ENCODE measurements around the gene TNN. TPM values are rescaled to one million over a fixed set of nuclear protein-coding genes. Genes with fewer than 3 reads are reported as not detected.

The TNN gene
- total RNA-seq, 3 donors from 2014 or later (not counting 1 experiment from before 2014, with no cell fraction given): not detected

- DNase-seq: no peak
- no peaks in the 10 kb centered on the region for H3K27me3 ChIP-seq (ENCODE audit: control insufficient read depth, insufficient read depth, low read length)
- intact Hi-C loops (cut with micrococcal nuclease): no loop called here
- H3K4me1 ChIP-seq (ENCODE audit: control insufficient read depth, insufficient read depth, low read length): no peaks in the 10 kb centered on the region
- TF ChIP-seq CTCF (IDR thresholded peaks at IDR 0.05): no peak
- Mint-ChIP-seq H3K27ac (no peak overlapping the region), H3K36me3 (no peaks in the 10 kb centered on the region), H3K27me3 (ENCODE audit: low read depth in 2 of 2) (peaks cover 4 to 31% of the 10 kb centered on the region in 2 donors), H3K4me3 (no peak overlapping the region), H3K4me1 (no peaks in the 10 kb centered on the region), H3K9me3 (no peaks in the 10 kb centered on the region)
- no peak overlapping the region for H3K27ac ChIP-seq (ENCODE audit: low read length)
- no peaks in the 10 kb centered on the region for H3K36me3 ChIP-seq (ENCODE audit: control insufficient read depth, insufficient read depth, low read length)
- H3K9me3 ChIP-seq (ENCODE audit: control insufficient read depth, insufficient read depth, low read length): no peaks in the 10 kb centered on the region
- ATAC-seq: no peak
- H3K4me3 ChIP-seq (ENCODE audit: low read length): no peak overlapping the region
- WGBS (ENCODE audit: insufficient coverage): 87% methylated on average over 3 of the region's 3 CpGs
Observed at GRCh38 chr1:175036476-175036875, 31.2 kb upstream of the TNN start.

- H3K36me3 ChIP-seq (ENCODE audit: control insufficient read depth, insufficient read depth, low read length): no peaks in the 10 kb centered on the region
- peaks cover 4 to 31% of the 10 kb centered on the region in 2 donors for H3K27me3 Mint-ChIP-seq (ENCODE audit: low read depth in 2 of 2)
- ATAC-seq (no peak), DNase-seq (no peak)
- no peak overlapping the region for H3K27ac Mint-ChIP-seq
- no peaks in the 10 kb centered on the region for H3K9me3 Mint-ChIP-seq
- no peak overlapping the region for H3K4me3 Mint-ChIP-seq
- no peaks in the 10 kb centered on the region for H3K36me3 Mint-ChIP-seq
- H3K4me1 ChIP-seq (ENCODE audit: control insufficient read depth, insufficient read depth, low read length): no peaks in the 10 kb centered on the region
- intact Hi-C loops (cut with micrococcal nuclease): no loop called here
- H3K4me3 ChIP-seq (ENCODE audit: low read length): no peak overlapping the region
- no peaks in the 10 kb centered on the region for H3K9me3 ChIP-seq (ENCODE audit: control insufficient read depth, insufficient read depth, low read length)
- H3K27ac ChIP-seq (ENCODE audit: low read length): no peak overlapping the region
- WGBS (ENCODE audit: insufficient coverage): 65% methylated on average over 4 of the region's 7 CpGs
- no peaks in the 10 kb centered on the region for H3K27me3 ChIP-seq (ENCODE audit: control insufficient read depth, insufficient read depth, low read length)
- TF ChIP-seq CTCF (IDR thresholded peaks at IDR 0.05): no peak
- no peaks in the 10 kb centered on the region for H3K4me1 Mint-ChIP-seq
Observed at GRCh38 chr1:175037416-175037815, 30.2 kb upstream of the TNN start.

GRCh38 chr1:175040324-175040879, 27.2 kb upstream of the TNN start:
- intact Hi-C loops (cut with micrococcal nuclease): no loop called here
- no peak for TF ChIP-seq CTCF (IDR thresholded peaks at IDR 0.05)
- Mint-ChIP-seq H3K9me3 (no peaks in the 10 kb centered on the region), H3K4me1 (no peaks in the 10 kb centered on the region), H3K27ac (no peak overlapping the region), H3K27me3 (ENCODE audit: low read depth in 2 of 2) (peaks cover 7 to 29% of the 10 kb centered on the region in 2 donors), H3K4me3 (no peak overlapping the region), H3K36me3 (no peaks in the 10 kb centered on the region)
- no peaks in the 10 kb centered on the region for H3K4me1 ChIP-seq (ENCODE audit: control insufficient read depth, insufficient read depth, low read length)
- ATAC-seq (no peak), DNase-seq (no peak)
- H3K27me3 ChIP-seq (ENCODE audit: control insufficient read depth, insufficient read depth, low read length): no peaks in the 10 kb centered on the region
- H3K36me3 ChIP-seq (ENCODE audit: control insufficient read depth, insufficient read depth, low read length): no peaks in the 10 kb centered on the region
- H3K9me3 ChIP-seq (ENCODE audit: control insufficient read depth, insufficient read depth, low read length): no peaks in the 10 kb centered on the region
- no peak overlapping the region for H3K27ac ChIP-seq (ENCODE audit: low read length)
- WGBS (ENCODE audit: insufficient coverage): 67% methylated on average over 4 of the region's 4 CpGs
- no peak overlapping the region for H3K4me3 ChIP-seq (ENCODE audit: low read length)

GRCh38 chr1:175042650-175043049, 25.0 kb upstream of the TNN start:
- H3K4me1 ChIP-seq (ENCODE audit: control insufficient read depth, insufficient read depth, low read length): no peaks in the 10 kb centered on the region
- intact Hi-C loops (cut with micrococcal nuclease): no loop called here
- H3K4me3 Mint-ChIP-seq: no peak overlapping the region
- H3K27ac Mint-ChIP-seq: no peak overlapping the region
- no peaks in the 10 kb centered on the region for H3K27me3 ChIP-seq (ENCODE audit: control insufficient read depth, insufficient read depth, low read length)
- no peak for DNase-seq
- no peaks in the 10 kb centered on the region for H3K36me3 Mint-ChIP-seq
- no peak overlapping the region for H3K4me3 ChIP-seq (ENCODE audit: low read length)
- H3K9me3 ChIP-seq (ENCODE audit: control insufficient read depth, insufficient read depth, low read length): no peaks in the 10 kb centered on the region
- no peaks in the 10 kb centered on the region for H3K9me3 Mint-ChIP-seq
- H3K4me1 Mint-ChIP-seq: no peaks in the 10 kb centered on the region
- peaks cover 13 to 34% of the 10 kb centered on the region in 2 donors for H3K27me3 Mint-ChIP-seq (ENCODE audit: low read depth in 2 of 2)
- TF ChIP-seq CTCF (IDR thresholded peaks at IDR 0.05): no peak
- no peak overlapping the region for H3K27ac ChIP-seq (ENCODE audit: low read length)
- WGBS (ENCODE audit: insufficient coverage): 85% methylated on average over 3 of the region's 3 CpGs
- no peak for ATAC-seq
- no peaks in the 10 kb centered on the region for H3K36me3 ChIP-seq (ENCODE audit: control insufficient read depth, insufficient read depth, low read length)

Measured in natural killer cell (primary cell).